Measurements from ENCODE around the gene ZNF410.
"Not testable (repeated sequence)": the region's sequence is repeated elsewhere in the genome, so short reads cannot be mapped to it uniquely, and the experiment has no call there.

The ZNF410 gene

GRCh38 chr14:73916324-73916723 lies 29.7 kb downstream of the ZNF410 start:
- no peak overlapping the region for H3K9ac ChIP-seq (ENCODE audit: low read depth, low read length)
- H3K27me3 ChIP-seq (ENCODE audit: insufficient read depth, low read length, poor library complexity), result no peaks in the 10 kb centered on the region
- peaks cover 6% of the 10 kb centered on the region; the same call in 1 of the 2 replicates for H4K20me1 ChIP-seq (ENCODE audit: insufficient read depth, low read length)
- ATAC-seq (ENCODE audit: insufficient read depth, low read depth) (no peak), DNase-seq (no peak)
- no peak for TF ChIP-seq EZH2 (IDR thresholded peaks at IDR 0.05; ENCODE audit: borderline replicate concordance, low read depth, low read length, severe bottlenecking)
- TF ChIP-seq CTCF (IDR thresholded peaks at IDR 0.05; ENCODE audit: borderline replicate concordance, extremely low read depth, low read length, poor library complexity, severe bottlenecking), result no peak
- no peak overlapping the region for H3K27ac ChIP-seq (ENCODE audit: low read length)
- H3K36me3 ChIP-seq (ENCODE audit: insufficient read depth, low read length), result peaks cover 76% of the 10 kb centered on the region
- H3K4me2 ChIP-seq (ENCODE audit: insufficient read depth, low read length), result no peak overlapping the region
- H3K79me2 ChIP-seq (ENCODE audit: insufficient read depth, low read length), result peaks cover 24% of the 10 kb centered on the region
- H3K4me1 ChIP-seq (ENCODE audit: insufficient read depth, low read length), result no peaks in the 10 kb centered on the region
- H3K9me3 ChIP-seq (ENCODE audit: insufficient read depth, low read length, severe bottlenecking), result no peaks in the 10 kb centered on the region
- no peak overlapping the region for H3K4me3 ChIP-seq (ENCODE audit: low read depth in 1 of 2, low read length in 2 of 2)
- no peak overlapping the region for H2AFZ ChIP-seq (ENCODE audit: low read depth, low read length)

DNA sequence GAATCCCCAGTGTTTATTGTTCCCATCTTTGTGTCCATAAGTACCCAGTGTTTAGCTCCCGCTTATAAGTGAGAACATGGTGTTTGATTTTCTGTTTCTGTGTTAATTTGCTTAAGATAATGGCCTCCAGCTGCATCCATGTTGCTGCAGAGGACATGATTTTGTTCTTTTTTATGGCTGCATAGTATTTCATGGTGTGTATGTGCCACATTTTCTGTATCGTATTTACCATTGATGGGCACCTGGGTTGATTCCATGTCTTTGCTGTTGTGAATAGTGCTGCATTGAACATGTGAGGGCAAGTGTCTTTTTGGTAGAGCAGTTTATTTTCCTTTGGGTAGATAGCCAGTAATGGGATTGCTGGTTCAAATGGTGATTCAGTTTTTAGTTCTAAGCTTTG lies 32.8 kb downstream of the ZNF410 start:
- not testable (repeated sequence) for ATAC-seq (ENCODE audit: insufficient read depth, low read depth); H3K9ac ChIP-seq (ENCODE audit: low read depth, low read length); H3K4me2 ChIP-seq (ENCODE audit: insufficient read depth, low read length); DNase-seq; H4K20me1 ChIP-seq (ENCODE audit: insufficient read depth, low read length); H3K4me1 ChIP-seq (ENCODE audit: insufficient read depth, low read length); H3K27ac ChIP-seq (ENCODE audit: low read length); H3K4me3 ChIP-seq (ENCODE audit: low read depth in 1 of 2, low read length in 2 of 2); H2AFZ ChIP-seq (ENCODE audit: low read depth, low read length); H3K9me3 ChIP-seq (ENCODE audit: insufficient read depth, low read length, severe bottlenecking); H3K27me3 ChIP-seq (ENCODE audit: insufficient read depth, low read length, poor library complexity)
- peaks cover 77% of the 10 kb centered on the region for H3K36me3 ChIP-seq (ENCODE audit: insufficient read depth, low read length)
- H3K79me2 ChIP-seq (ENCODE audit: insufficient read depth, low read length), result peaks cover 10% of the 10 kb centered on the region

DNA sequence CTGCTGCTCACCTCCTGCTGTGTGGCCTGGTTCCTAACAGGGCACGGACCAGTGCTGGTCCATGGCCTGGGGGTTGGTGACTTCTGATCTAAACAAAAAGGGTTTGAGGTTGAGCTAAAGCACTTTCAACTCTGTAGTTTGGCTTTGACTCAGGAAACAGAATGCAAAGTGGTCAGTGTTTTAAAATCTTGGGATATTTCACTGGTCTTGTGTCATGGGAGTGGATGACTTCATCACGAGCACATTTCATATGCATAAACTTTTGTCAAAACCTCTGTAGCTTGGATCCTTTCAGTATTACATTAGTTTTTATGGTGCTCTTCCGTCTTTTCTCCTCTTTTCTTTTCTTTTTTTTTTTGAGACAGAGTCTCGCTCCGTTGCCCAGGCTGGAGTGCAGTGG lies 37.7 kb downstream of the ZNF410 start:
- H3K27ac ChIP-seq (ENCODE audit: low read length), result no peak overlapping the region
- no peaks in the 10 kb centered on the region for H3K79me2 ChIP-seq (ENCODE audit: insufficient read depth, low read length)
- H3K4me2 ChIP-seq (ENCODE audit: insufficient read depth, low read length), result no peak overlapping the region
- TF ChIP-seq CTCF (IDR thresholded peaks at IDR 0.05; ENCODE audit: borderline replicate concordance, extremely low read depth, low read length, poor library complexity, severe bottlenecking) (no peak), EZH2 (IDR thresholded peaks at IDR 0.05; ENCODE audit: borderline replicate concordance, low read depth, low read length, severe bottlenecking) (no peak)
- ATAC-seq (ENCODE audit: insufficient read depth, low read depth) (no peak), DNase-seq (no peak)
- H3K9ac ChIP-seq (ENCODE audit: low read depth, low read length), result no peak overlapping the region
- H2AFZ ChIP-seq (ENCODE audit: low read depth, low read length), result no peak overlapping the region
- H3K9me3 ChIP-seq (ENCODE audit: insufficient read depth, low read length, severe bottlenecking), result no peaks in the 10 kb centered on the region
- no peaks in the 10 kb centered on the region for H3K27me3 ChIP-seq (ENCODE audit: insufficient read depth, low read length, poor library complexity)
- no peaks in the 10 kb centered on the region for H4K20me1 ChIP-seq (ENCODE audit: insufficient read depth, low read length)
- no peak overlapping the region for H3K4me3 ChIP-seq (ENCODE audit: low read depth in 1 of 2, low read length in 2 of 2)
- H3K36me3 ChIP-seq (ENCODE audit: insufficient read depth, low read length), result peaks cover 87% of the 10 kb centered on the region
- no peaks in the 10 kb centered on the region for H3K4me1 ChIP-seq (ENCODE audit: insufficient read depth, low read length)

GRCh38 chr14:73935666-73936065 lies 49.0 kb downstream of the ZNF410 start:
- Histone ChIP-seq H3K27me3 (ENCODE audit: insufficient read depth, low read length, poor library complexity) (no peaks in the 10 kb centered on the region), H3K27ac (ENCODE audit: low read length) (no peak overlapping the region), H2AFZ (ENCODE audit: low read depth, low read length) (no peak overlapping the region), H3K36me3 (ENCODE audit: insufficient read depth, low read length) (peaks cover 45% of the 10 kb centered on the region), H3K4me1 (ENCODE audit: insufficient read depth, low read length) (no peaks in the 10 kb centered on the region), H3K4me2 (ENCODE audit: insufficient read depth, low read length) (no peak overlapping the region), H3K9me3 (ENCODE audit: insufficient read depth, low read length, severe bottlenecking) (no peaks in the 10 kb centered on the region), H3K4me3 (ENCODE audit: low read depth in 1 of 2, low read length in 2 of 2) (no peak overlapping the region), H3K9ac (ENCODE audit: low read depth, low read length) (no peak overlapping the region), H3K79me2 (ENCODE audit: insufficient read depth, low read length) (no peaks in the 10 kb centered on the region), H4K20me1 (ENCODE audit: insufficient read depth, low read length) (peaks cover 2% of the 10 kb centered on the region; the same call in 1 of the 2 replicates)
- no peak for ATAC-seq (ENCODE audit: insufficient read depth, low read depth)
- DNase-seq, result no peak
- TF ChIP-seq EZH2 (IDR thresholded peaks at IDR 0.05; ENCODE audit: borderline replicate concordance, low read depth, low read length, severe bottlenecking), result no peak
- peak; percentile 49 for TF ChIP-seq CTCF (IDR thresholded peaks at IDR 0.05; ENCODE audit: borderline replicate concordance, extremely low read depth, low read length, poor library complexity, severe bottlenecking)

Measured in DND-41 (cell line).